OCI-LY7 (cell line): ENCODE data around the gene TOR1A.

Experiments used
- CTCF ChIP-seq: fragments of 200-600 bp; sonication (generic); conservative IDR thresholded peaks from 2 replicates; pipeline ENCODE4 v1.5.1; 2014; ENCODE audit warnings: mild to moderate bottlenecking, antibody characterized with exemption, low read length, moderate library complexity, mixed read lengths
- EZH2phosphoT487 ChIP-seq: fragments of 200-600 bp; sonication (generic); IDR thresholded peaks from 2 replicates; pipeline ENCODE4 v1.6.1; 2018; ENCODE audit warnings: low read depth, borderline replicate concordance, mild to moderate bottlenecking, mixed run types, antibody characterized with exemption, low read length, moderate library complexity, mixed read lengths

- TF ChIP-seq CTCF (no peak), EZH2phosphoT487 (no peak)
These were observed 42.8 kb downstream of the TOR1A start for GRCh38 chr9:129781131-129781530.
